Vagina (tissue), 2 donors: ENCODE data around the gene HSD11B2.

Source experiments
- CTCF ChIP-seq, 3 experiments: fragments of 450-650 bp in 2 of 3; fragments of 200-600 bp in 1 of 3; sonication (generic) in 1 of 3; IDR thresholded peaks; one replicate each; pipeline ENCODE4 v1.5.1; 2017 to 2019; ENCODE audit warnings: antibody characterized with exemption in 3 of 3, mild to moderate bottlenecking in 2 of 3, moderate library complexity in 2 of 3
- POLR2A ChIP-seq, 2 donors: fragments of 450-650 bp; IDR thresholded peaks; one replicate each; pipeline ENCODE4 v1.6.1; 2017; ENCODE audit warnings: antibody characterized with exemption in 2 of 2, mild to moderate bottlenecking in 2 of 2, moderate library complexity in 2 of 2

DNA sequence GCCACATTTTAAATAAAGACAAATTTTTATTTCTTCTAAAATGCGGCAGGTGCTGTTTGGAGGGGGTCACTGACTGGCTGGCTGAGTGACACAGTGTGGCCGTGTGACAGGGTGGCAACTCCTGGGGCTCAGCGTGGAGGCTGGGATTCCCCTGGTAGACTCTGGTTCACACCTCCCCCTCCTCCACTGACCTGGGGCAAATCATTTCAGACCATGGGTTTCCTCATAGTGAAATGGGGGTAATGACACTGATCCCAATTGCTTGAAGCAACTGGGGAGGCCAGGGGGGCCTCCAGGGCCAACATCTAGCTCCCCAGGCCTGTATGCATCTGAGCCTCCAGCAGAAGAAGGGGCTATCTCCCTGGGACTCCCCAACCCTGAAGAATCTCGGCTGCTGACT, 6.6 kb downstream of the HSD11B2 start:
- TF ChIP-seq CTCF (IDR thresholded peaks at IDR 0.05) (no peak), POLR2A (IDR thresholded peaks at IDR 0.05) (no peak)
